Stimulated activated CD4-positive, alpha-beta T cell treated with anti-CD3 and anti-CD28 coated beads, Interleukin-1b, Interleukin-23, amount 100 ng/mL, for 4 hours (primary cell): Measurements from ENCODE around the gene SLIT3.

Experiments used
- DNase-seq, 2 donors: peaks; one replicate each; pipeline ENCODE4 v3.0.0-alpha.2; 2020; ENCODE audit warnings: low read depth in 2 of 2

Gene SLIT3

GRCh38 chr5:168706655-168707069 is 594.3 kb downstream of the SLIT3 start:
- DNase-seq = no peak

GRCh38 chr5:168705321-168705720 is 595.6 kb downstream of the SLIT3 start:
- DNase-seq = no peak

- no peak for DNase-seq
Observed at GRCh38 chr5:168702511-168702910, 598.4 kb downstream of the SLIT3 start.

- DNase-seq = no peak
Observed at GRCh38 chr5:168701641-168702040, 599.3 kb downstream of the SLIT3 start.

- no peak for DNase-seq
Observed at GRCh38 chr5:168699002-168699401, 601.9 kb downstream of the SLIT3 start.

GRCh38 chr5:168697034-168697720 is 603.8 kb downstream of the SLIT3 start:
- no peak for DNase-seq

- DNase-seq = no peak
Observed at GRCh38 chr5:168696611-168697010, 604.3 kb downstream of the SLIT3 start.

- DNase-seq = no peak
Observed at GRCh38 chr5:168695301-168695835, 605.6 kb downstream of the SLIT3 start.

GRCh38 chr5:168694289-168694688 is 606.6 kb downstream of the SLIT3 start:
- DNase-seq = no peak

GRCh38 chr5:168693883-168694282 is 607.1 kb downstream of the SLIT3 start:
- no peak for DNase-seq

- no peak for DNase-seq
Observed at GRCh38 chr5:168693297-168693696, 607.6 kb downstream of the SLIT3 start.

- no peak for DNase-seq
Observed at GRCh38 chr5:168691891-168692290, 609.0 kb downstream of the SLIT3 start.

- DNase-seq = no peak
Observed at GRCh38 chr5:168689260-168689659, 611.7 kb downstream of the SLIT3 start.

GRCh38 chr5:168686837-168687236 is 614.1 kb downstream of the SLIT3 start:
- no peak for DNase-seq

- DNase-seq = no peak
Observed at GRCh38 chr5:168685566-168685965, 615.4 kb downstream of the SLIT3 start.

GRCh38 chr5:168683927-168684295 is 617.0 kb downstream of the SLIT3 start:
- DNase-seq = no peak

- peak; percentile 9 to 39 for DNase-seq
Observed at GRCh38 chr5:168683247-168683926, 617.6 kb downstream of the SLIT3 start.

GRCh38 chr5:168681556-168682183 is 619.3 kb downstream of the SLIT3 start:
- DNase-seq = no peak

- no peak for DNase-seq
Observed at GRCh38 chr5:168680395-168680794, 620.5 kb downstream of the SLIT3 start.

- peak; percentile 44 to 48 for DNase-seq
Observed at GRCh38 chr5:168679515-168679920, 621.4 kb downstream of the SLIT3 start.

GRCh38 chr5:168676501-168676900 is 624.4 kb downstream of the SLIT3 start:
- DNase-seq = no peak

GRCh38 chr5:168675883-168676408 is 625.0 kb downstream of the SLIT3 start:
- no peak for DNase-seq
